Neural progenitor cell (in vitro differentiated cells): ENCODE measurements around the gene KIF2A. TPM values are rescaled to one million over a fixed set of nuclear protein-coding genes. Genes with fewer than 3 reads are reported as not detected.
A peak's percentile ranks its signal among the peaks of the same experiment; 100 is the strongest.

ENCODE experiments used
- DNase-seq: peaks from one replicate; pipeline ENCODE4 v3.0.0-alpha.2; 2016; ENCODE audit warnings: low spot score
- H2AFZ ChIP-seq: fragments of 200-600 bp; sonication (generic); replicated peaks from 2 replicates; pipeline ENCODE4 v1.6.1; 2016; ENCODE audit warnings: antibody characterized with exemption
- H3F3A ChIP-seq: fragments of 200-600 bp; sonication (generic); 2 replicates; pipeline ENCODE4 v1.6.1; 2016; ENCODE audit warnings: antibody characterized with exemption, low read depth
- H3K27ac ChIP-seq: fragments of 200-600 bp; sonication (generic); 2 replicates; pipeline ENCODE4 v1.5.1; 2016; ENCODE audit warnings: mild to moderate bottlenecking
- H3K27me3 ChIP-seq: fragments of 200-600 bp; sonication (generic); 2 replicates; pipeline ENCODE4 v1.6.1; 2016; ENCODE audit warnings: mild to moderate bottlenecking, moderate library complexity
- H3K36me3 ChIP-seq: fragments of 200-600 bp; sonication (generic); 2 replicates; pipeline ENCODE4 v1.5.1; 2016
- H3K4me1 ChIP-seq: fragments of 200-600 bp; sonication (generic); 2 replicates; pipeline ENCODE4 v1.6.1; 2016; ENCODE audit warnings: mixed run types
- H3K4me2 ChIP-seq: fragments of 200-600 bp; sonication (generic); 2 replicates; pipeline ENCODE4 v1.6.1; 2016
- H3K4me3 ChIP-seq: fragments of 200-600 bp; sonication (generic); 2 replicates; pipeline ENCODE4 v1.5.1; 2016
- H3K79me2 ChIP-seq: fragments of 200-600 bp; sonication (generic); 2 replicates; pipeline ENCODE4 v1.6.1; 2016; ENCODE audit warnings: low read depth
- H3K9ac ChIP-seq: fragments of 200-600 bp; sonication (generic); 2 replicates; pipeline ENCODE4 v1.6.1; 2016
- H3K9me3 ChIP-seq: fragments of 200-600 bp; sonication (generic); 2 replicates; pipeline ENCODE4 v1.5.1; 2016; ENCODE audit warnings: low read depth
- H4K20me1 ChIP-seq: fragments of 200-600 bp; sonication (generic); 2 replicates; pipeline ENCODE4 v1.6.1; 2016; ENCODE audit warnings: low read depth
- H3K27ac Mint-ChIP-seq: 3 replicates; pipeline ENCODE4 v1.8.0; 2021; ENCODE audit warnings: mixed read lengths
- H3K27me3 Mint-ChIP-seq: 2 replicates; pipeline ENCODE4 v1.8.0; 2022; ENCODE audit warnings: low read depth, mild to moderate bottlenecking, inconsistent platforms, moderate library complexity, mixed read lengths; ENCODE audit not compliant: insufficient read depth
- H3K36me3 Mint-ChIP-seq: 3 replicates; pipeline ENCODE4 v1.8.0; 2021; ENCODE audit warnings: mixed read lengths
- H3K4me1 Mint-ChIP-seq: 3 replicates; pipeline ENCODE4 v1.8.0; 2021; ENCODE audit warnings: mixed read lengths
- H3K4me3 Mint-ChIP-seq: 3 replicates; pipeline ENCODE4 v1.8.0; 2021; ENCODE audit warnings: mild to moderate bottlenecking, moderate library complexity, mixed read lengths
- H3K9me3 Mint-ChIP-seq: 3 replicates; pipeline ENCODE4 v1.8.0; 2020; ENCODE audit warnings: mixed read lengths
- EZH2 ChIP-seq: fragments of 200-600 bp; sonication (generic); IDR thresholded peaks from 2 replicates; pipeline ENCODE4 v1.6.1; 2017; ENCODE audit warnings: antibody characterized with exemption, mild to moderate bottlenecking, moderate library complexity
- EZH2phosphoT487 ChIP-seq: fragments of 200-600 bp; sonication (generic); IDR thresholded peaks from 2 replicates; pipeline ENCODE4 v1.6.1; 2017; ENCODE audit warnings: antibody characterized with exemption
- total RNA-seq: library from RNA; depleted of rRNA; stranded (reverse); fragments of >200 nt; gene quantifications from 2 replicates; pipeline ENCODE4 v1.2.3, GENCODE V29; 2015; ENCODE audit warnings: low replicate concordance
- TF ChIP-seq, protein P1 (sequence below): fragments of 200-600 bp; sonication (generic); IDR thresholded peaks from 2 replicates; pipeline ENCODE4 v1.5.1; 2017; ENCODE audit warnings: antibody characterized with exemption, mild to moderate bottlenecking

Gene KIF2A
- total RNA-seq, 1 donor from 2014 or later = 114 TPM

DNA sequence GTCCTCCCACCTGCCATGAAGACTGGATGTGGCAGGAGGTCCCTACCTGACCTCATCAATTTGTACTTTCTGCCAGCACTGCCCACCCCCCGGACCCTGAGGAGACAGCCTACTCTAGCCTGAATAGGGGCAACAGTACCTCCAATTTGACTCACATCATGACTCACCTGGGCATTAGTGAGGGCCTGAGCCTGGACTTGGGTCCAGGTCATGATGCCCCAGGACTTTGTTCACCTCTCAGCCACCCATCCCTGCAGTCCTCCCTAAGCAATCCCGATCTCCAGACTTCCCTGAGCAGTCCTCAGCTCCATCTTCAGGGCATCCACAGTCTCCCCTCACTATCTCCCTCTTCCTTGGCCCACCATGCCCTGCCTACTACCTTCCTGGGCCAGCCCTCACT, 28.1 kb downstream of the KIF2A start:
- no peak overlapping the region for H3K9ac ChIP-seq
- H3K4me3 ChIP-seq = no peak overlapping the region
- peak overlapping the region; percentile 46 for H3K27ac Mint-ChIP-seq
- H3K36me3 Mint-ChIP-seq = peaks cover 24% of the 10 kb centered on the region
- H3K79me2 ChIP-seq = peaks cover 98% of the 10 kb centered on the region
- no peaks in the 10 kb centered on the region for H3F3A ChIP-seq
- no peaks in the 10 kb centered on the region for H3K27me3 ChIP-seq
- H3K4me1 Mint-ChIP-seq = no peaks in the 10 kb centered on the region
- H3K4me1 ChIP-seq = no peaks in the 10 kb centered on the region
- no peaks in the 10 kb centered on the region for H3K36me3 ChIP-seq
- no peak for DNase-seq
- no peaks in the 10 kb centered on the region for H3K27me3 Mint-ChIP-seq
- H4K20me1 ChIP-seq = peaks cover 55% of the 10 kb centered on the region
- no peaks in the 10 kb centered on the region for H3K9me3 ChIP-seq
- no peak overlapping the region for H3K4me2 ChIP-seq
- H2AFZ ChIP-seq = no peak overlapping the region
- TF ChIP-seq, protein P1, sequence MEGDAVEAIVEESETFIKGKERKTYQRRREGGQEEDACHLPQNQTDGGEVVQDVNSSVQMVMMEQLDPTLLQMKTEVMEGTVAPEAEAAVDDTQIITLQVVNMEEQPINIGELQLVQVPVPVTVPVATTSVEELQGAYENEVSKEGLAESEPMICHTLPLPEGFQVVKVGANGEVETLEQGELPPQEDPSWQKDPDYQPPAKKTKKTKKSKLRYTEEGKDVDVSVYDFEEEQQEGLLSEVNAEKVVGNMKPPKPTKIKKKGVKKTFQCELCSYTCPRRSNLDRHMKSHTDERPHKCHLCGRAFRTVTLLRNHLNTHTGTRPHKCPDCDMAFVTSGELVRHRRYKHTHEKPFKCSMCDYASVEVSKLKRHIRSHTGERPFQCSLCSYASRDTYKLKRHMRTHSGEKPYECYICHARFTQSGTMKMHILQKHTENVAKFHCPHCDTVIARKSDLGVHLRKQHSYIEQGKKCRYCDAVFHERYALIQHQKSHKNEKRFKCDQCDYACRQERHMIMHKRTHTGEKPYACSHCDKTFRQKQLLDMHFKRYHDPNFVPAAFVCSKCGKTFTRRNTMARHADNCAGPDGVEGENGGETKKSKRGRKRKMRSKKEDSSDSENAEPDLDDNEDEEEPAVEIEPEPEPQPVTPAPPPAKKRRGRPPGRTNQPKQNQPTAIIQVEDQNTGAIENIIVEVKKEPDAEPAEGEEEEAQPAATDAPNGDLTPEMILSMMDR = no peak
- peaks cover 4% of the 10 kb centered on the region for H3K9me3 Mint-ChIP-seq
- H3K4me3 Mint-ChIP-seq = no peak overlapping the region
- no peak overlapping the region for H3K27ac ChIP-seq

DNA sequence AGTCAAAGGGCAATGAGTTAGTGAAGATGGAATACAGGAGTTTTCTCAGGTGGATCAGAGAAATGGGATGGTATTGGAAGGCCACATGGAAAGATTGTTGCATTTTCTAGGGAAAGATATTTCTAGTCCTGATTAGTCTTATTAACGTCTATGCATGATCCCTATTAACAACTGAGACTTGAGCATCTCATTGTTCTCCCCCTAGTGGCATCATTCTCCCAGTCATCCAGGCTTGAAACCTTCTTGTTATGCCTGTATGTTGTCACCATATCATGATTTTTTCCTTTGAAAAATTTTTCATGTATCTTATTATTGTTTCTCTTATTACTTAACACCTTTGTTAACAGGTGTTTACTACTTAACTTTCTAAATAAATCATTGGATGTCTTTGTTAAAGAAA, 34.4 kb downstream of the KIF2A start:
- Histone ChIP-seq H3K4me3 (no peak overlapping the region), H3K36me3 (no peaks in the 10 kb centered on the region), H3K27me3 (no peaks in the 10 kb centered on the region), H3K4me1 (no peaks in the 10 kb centered on the region), H3K9ac (no peak overlapping the region), H4K20me1 (peaks cover 44% of the 10 kb centered on the region), H3K79me2 (peaks cover 100% of the 10 kb centered on the region), H3K4me2 (no peak overlapping the region), H3K27ac (no peak overlapping the region), H2AFZ (no peak overlapping the region), H3K9me3 (no peaks in the 10 kb centered on the region), H3F3A (no peaks in the 10 kb centered on the region)
- TF ChIP-seq EZH2 = no peak
- TF ChIP-seq, protein P1 = peak; percentile 41
- TF ChIP-seq EZH2phosphoT487 = no peak
- Mint-ChIP-seq H3K27me3 (peaks cover 2% of the 10 kb centered on the region), H3K4me3 (no peak overlapping the region), H3K4me1 (no peaks in the 10 kb centered on the region), H3K36me3 (peaks cover 25% of the 10 kb centered on the region), H3K27ac (no peak overlapping the region), H3K9me3 (peaks cover 13% of the 10 kb centered on the region)
- DNase-seq = peak; percentile 10

DNA sequence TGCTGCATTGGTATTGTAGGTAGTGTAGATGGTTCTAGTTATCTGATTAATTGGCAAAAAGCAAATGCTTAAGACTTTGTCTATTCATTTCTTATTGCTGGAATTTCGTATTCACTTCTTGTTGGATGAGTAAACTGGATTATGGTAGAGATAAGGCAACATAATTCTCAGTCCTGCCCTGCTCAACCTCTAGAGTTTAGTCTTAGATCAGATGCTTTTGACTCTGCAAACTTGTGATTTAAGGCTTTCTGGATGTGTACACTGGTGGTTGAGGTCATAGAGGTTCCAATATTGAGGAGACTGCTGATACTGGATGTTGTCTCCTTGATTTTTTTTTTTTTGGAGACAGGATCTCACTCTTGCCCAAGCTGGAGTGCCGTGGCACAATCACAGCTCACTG, 35.0 kb downstream of the KIF2A start:
- no peak overlapping the region for H3K27ac Mint-ChIP-seq
- no peak for DNase-seq
- Histone ChIP-seq H3K27ac (no peak overlapping the region), H3K9ac (no peak overlapping the region), H4K20me1 (peaks cover 40% of the 10 kb centered on the region), H3K9me3 (no peaks in the 10 kb centered on the region), H2AFZ (no peak overlapping the region), H3K36me3 (no peaks in the 10 kb centered on the region), H3F3A (no peaks in the 10 kb centered on the region), H3K27me3 (no peaks in the 10 kb centered on the region), H3K79me2 (peaks cover 100% of the 10 kb centered on the region), H3K4me1 (no peaks in the 10 kb centered on the region), H3K4me3 (no peak overlapping the region), H3K4me2 (no peak overlapping the region)
- peaks cover 13% of the 10 kb centered on the region for H3K9me3 Mint-ChIP-seq
- TF ChIP-seq, protein P1 = no peak
- TF ChIP-seq EZH2phosphoT487 (no peak), EZH2 (no peak)
- H3K36me3 Mint-ChIP-seq = peaks cover 25% of the 10 kb centered on the region
- H3K4me1 Mint-ChIP-seq = no peaks in the 10 kb centered on the region
- H3K27me3 Mint-ChIP-seq = peaks cover 2% of the 10 kb centered on the region
- no peak overlapping the region for H3K4me3 Mint-ChIP-seq
